Gastrocnemius medialis (tissue), 4 donors: ENCODE measurements around the gene CHIC2.

Experiments
- CTCF ChIP-seq, 5 experiments: fragments of 450-650 bp in 3 of 5; fragments of 200-600 bp in 2 of 5; sonication (generic) in 2 of 5; IDR thresholded peaks in 4 of 5; conservative IDR thresholded peaks in 1 of 5; 1 replicate in 4 of 5; 2 replicates in 1 of 5; pipeline ENCODE4 v1.5.1; 2016 to 2019; ENCODE audit warnings: antibody characterized with exemption in 5 of 5, mild to moderate bottlenecking in 3 of 5, moderate library complexity in 3 of 5
- POLR2A ChIP-seq, 2 donors: fragments of 450-650 bp; IDR thresholded peaks; one replicate each; pipeline ENCODE4 v1.6.1; 2017; ENCODE audit warnings: antibody characterized with exemption in 2 of 2, mild to moderate bottlenecking in 2 of 2, moderate library complexity in 2 of 2

DNA sequence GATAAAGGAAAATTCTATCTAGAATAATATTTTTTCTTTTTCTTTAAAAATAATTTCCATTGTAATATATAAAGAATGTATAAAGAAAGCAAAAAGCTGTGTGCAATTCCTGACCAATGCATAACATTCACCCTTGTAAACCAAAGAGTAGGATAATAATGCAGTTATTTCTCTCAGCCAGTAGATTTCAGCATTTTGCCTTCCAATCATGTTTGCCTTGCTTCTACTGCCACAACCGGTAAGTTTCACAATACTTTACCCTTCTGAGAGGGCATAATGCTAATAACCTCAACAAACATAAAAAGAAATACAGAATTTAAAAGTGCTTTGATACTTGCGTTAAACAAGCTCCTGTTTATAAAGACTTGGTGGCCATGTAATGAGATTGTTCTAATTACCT is 59.9 kb downstream of the CHIC2 start:
- TF ChIP-seq CTCF (IDR thresholded peaks at IDR 0.05 in 4 of 5, conservative IDR thresholded peaks at IDR 0.05 in 1 of 5) = no peak
- no peak for TF ChIP-seq POLR2A (IDR thresholded peaks at IDR 0.05)
